Suprapubic skin (tissue), 4 donors: ENCODE results near the gene DPYSL4. TPM values are rescaled to one million over a fixed set of nuclear protein-coding genes. Genes with fewer than 3 reads are reported as not detected.

Experiments
- DNase-seq, 2 donors: peaks; one replicate each; pipeline ENCODE4 v3.0.0-alpha.2; 2019; ENCODE audit warnings: low spot score in 2 of 2
- H3K27ac ChIP-seq: fragments of 200-600 bp; sonication (generic); one replicate; pipeline ENCODE4 v1.5.1; 2019
- H3K27me3 ChIP-seq: fragments of 200-600 bp; sonication (generic); one replicate; pipeline ENCODE4 v1.5.1; 2019
- H3K36me3 ChIP-seq: fragments of 200-600 bp; sonication (generic); one replicate; pipeline ENCODE4 v1.5.1; 2019
- H3K4me1 ChIP-seq: fragments of 200-600 bp; sonication (generic); one replicate; pipeline ENCODE4 v1.5.1; 2019
- H3K4me3 ChIP-seq: fragments of 200-600 bp; sonication (generic); one replicate; pipeline ENCODE4 v1.5.1; 2019; ENCODE audit warnings: mild to moderate bottlenecking
- H3K9me3 ChIP-seq: fragments of 200-600 bp; sonication (generic); one replicate; pipeline ENCODE4 v1.5.1; 2019
- CTCF ChIP-seq, 2 donors: fragments of 200-600 bp in 1 of 2; fragments of 450-650 bp in 1 of 2; sonication (generic) in 1 of 2; IDR thresholded peaks; one replicate each; pipeline ENCODE4 v1.5.1; 2016 to 2019; ENCODE audit warnings: antibody characterized with exemption in 2 of 2, mild to moderate bottlenecking in 1 of 2, moderate library complexity in 1 of 2
- EP300 ChIP-seq: sonication (generic); formaldehyde crosslinking; IDR thresholded peaks from one replicate; pipeline ENCODE4 v1.6.1; 2017; ENCODE audit warnings: antibody characterized with exemption
- POLR2A ChIP-seq, 2 donors: fragments of 450-650 bp; IDR thresholded peaks; one replicate each; pipeline ENCODE4 v1.6.1; 2017; ENCODE audit warnings: antibody characterized with exemption in 2 of 2, mild to moderate bottlenecking in 2 of 2, moderate library complexity in 2 of 2
- POLR2AphosphoS5 ChIP-seq, 3 donors: sonication (generic); formaldehyde crosslinking; IDR thresholded peaks; one replicate each; pipeline ENCODE4 v1.6.1; 2017; ENCODE audit warnings: antibody characterized with exemption in 3 of 3
- WGBS: methylation state at CpG from one replicate; pipeline ENCODE4 v1.1.5; 2018; 5-methylcytosine and 5-hydroxymethylcytosine counted together
- total RNA-seq, 4 donors: library from RNA; depleted of rRNA; stranded (reverse); fragments of >200 nt; gene quantifications; one replicate each; pipeline ENCODE4 v1.1.0, GENCODE V29; 2016

DPYSL4 gene
- total RNA-seq, 4 donors from 2014 or later, result 0.38 to 1.7 (median 0.91) TPM; not detected in 1

GRCh38 chr10:132237396-132237795 is 50.6 kb downstream of the DPYSL4 start:
- no peaks in the 10 kb centered on the region for H3K36me3 ChIP-seq
- WGBS, result 82% methylated on average over 12 of the region's 15 CpGs
- no peak overlapping the region for H3K4me3 ChIP-seq
- no peak overlapping the region for H3K27ac ChIP-seq
- DNase-seq, result no peak
- no peaks in the 10 kb centered on the region for H3K27me3 ChIP-seq
- H3K4me1 ChIP-seq, result peaks cover 3% of the 10 kb centered on the region
- H3K9me3 ChIP-seq, result no peaks in the 10 kb centered on the region
- TF ChIP-seq POLR2AphosphoS5 (IDR thresholded peaks at IDR 0.05), result no peak
- no peak for TF ChIP-seq EP300
- TF ChIP-seq POLR2A (IDR thresholded peaks at IDR 0.05), result no peak
- TF ChIP-seq CTCF (IDR thresholded peaks at IDR 0.05), result no peak

GRCh38 chr10:132237871-132238270 is 51.1 kb downstream of the DPYSL4 start:
- DNase-seq, result no peak
- no peak for TF ChIP-seq EP300
- no peak for TF ChIP-seq CTCF (IDR thresholded peaks at IDR 0.05)
- TF ChIP-seq POLR2AphosphoS5 (IDR thresholded peaks at IDR 0.05), result no peak
- no peak for TF ChIP-seq POLR2A (IDR thresholded peaks at IDR 0.05)
- 70% methylated on average over 2 of the region's 9 CpGs for WGBS

GRCh38 chr10:132238371-132239125 is 51.8 kb downstream of the DPYSL4 start:
- no peaks in the 10 kb centered on the region for H3K27me3 ChIP-seq
- no peak for TF ChIP-seq CTCF (IDR thresholded peaks at IDR 0.05)
- no peak for TF ChIP-seq EP300
- TF ChIP-seq POLR2AphosphoS5 (IDR thresholded peaks at IDR 0.05), result no peak
- no peak for TF ChIP-seq POLR2A (IDR thresholded peaks at IDR 0.05)
- H3K4me1 ChIP-seq, result no peaks in the 10 kb centered on the region
- no peaks in the 10 kb centered on the region for H3K9me3 ChIP-seq
- no peak overlapping the region for H3K27ac ChIP-seq
- H3K36me3 ChIP-seq, result no peaks in the 10 kb centered on the region
- WGBS, result 92% methylated on average over 10 of the region's 17 CpGs
- no peak overlapping the region for H3K4me3 ChIP-seq
- DNase-seq, result no peak

More at GRCh38 chr10:132237871-132238270, 51.1 kb downstream of the DPYSL4 start:
- Histone ChIP-seq H3K4me3 (no peak overlapping the region), H3K4me1 (peaks cover under 1% of the 10 kb centered on the region), H3K27me3 (no peaks in the 10 kb centered on the region), H3K36me3 (no peaks in the 10 kb centered on the region), H3K9me3 (no peaks in the 10 kb centered on the region), H3K27ac (no peak overlapping the region)

- TF ChIP-seq EP300 (no peak), POLR2A (IDR thresholded peaks at IDR 0.05) (no peak), POLR2AphosphoS5 (IDR thresholded peaks at IDR 0.05) (no peak), CTCF (IDR thresholded peaks at IDR 0.05) (no peak)
- H3K27me3 ChIP-seq, result no peaks in the 10 kb centered on the region
- H3K9me3 ChIP-seq, result no peaks in the 10 kb centered on the region
- no peak for DNase-seq
- H3K36me3 ChIP-seq, result no peaks in the 10 kb centered on the region
- WGBS, result 100% methylated on average over 9 of the region's 29 CpGs
- no peaks in the 10 kb centered on the region for H3K4me1 ChIP-seq
- no peak overlapping the region for H3K27ac ChIP-seq
- H3K4me3 ChIP-seq, result no peak overlapping the region
These were observed 52.6 kb downstream of the DPYSL4 start for GRCh38 chr10:132239126-132240031.

- Histone ChIP-seq H3K4me1 (no peaks in the 10 kb centered on the region), H3K4me3 (no peak overlapping the region), H3K27ac (no peak overlapping the region), H3K36me3 (no peaks in the 10 kb centered on the region), H3K27me3 (no peaks in the 10 kb centered on the region), H3K9me3 (no peaks in the 10 kb centered on the region)
- TF ChIP-seq POLR2AphosphoS5 (IDR thresholded peaks at IDR 0.05) (no peak), CTCF (IDR thresholded peaks at IDR 0.05) (no peak), POLR2A (IDR thresholded peaks at IDR 0.05) (no peak), EP300 (no peak)
- WGBS, result 100% methylated on average over 1 of the region's 15 CpGs
- DNase-seq, result no peak
These were observed 53.4 kb downstream of the DPYSL4 start for GRCh38 chr10:132240156-132240555.
